Right hindlimb (tissue), 1 donor: ENCODE measurements around the gene CNNM4.
"Not testable (repeated sequence)": the region's sequence is repeated elsewhere in the genome, so short reads cannot be mapped to it uniquely, and the experiment has no call there.

Experiments
- DNase-seq: peaks from one replicate; pipeline ENCODE4 v3.0.0-alpha.2; 2018

Gene CNNM4

GRCh38 chr2:96795076-96795475 lies 34.4 kb downstream of the CNNM4 start:
- no peak for DNase-seq

GRCh38 chr2:96796497-96796896 lies 35.8 kb downstream of the CNNM4 start:
- DNase-seq, result not testable (repeated sequence)

GRCh38 chr2:96797066-96797625 lies 36.4 kb downstream of the CNNM4 start:
- no peak for DNase-seq

GRCh38 chr2:96798733-96799622 lies 38.3 kb downstream of the CNNM4 start:
- no peak for DNase-seq

- DNase-seq, result no peak
Observed at GRCh38 chr2:96799623-96799935, 38.9 kb downstream of the CNNM4 start.

- no peak for DNase-seq
Observed at GRCh38 chr2:96800061-96801004, 39.6 kb downstream of the CNNM4 start.

GRCh38 chr2:96801005-96801785 lies 40.5 kb downstream of the CNNM4 start:
- DNase-seq, result peak; percentile 78

- DNase-seq, result no peak
Observed at GRCh38 chr2:96801786-96802595, 41.3 kb downstream of the CNNM4 start.

GRCh38 chr2:96802721-96803120 lies 42.0 kb downstream of the CNNM4 start:
- no peak for DNase-seq

- no peak for DNase-seq
Observed at GRCh38 chr2:96804986-96805385, 44.3 kb downstream of the CNNM4 start.

- not testable (repeated sequence) for DNase-seq
Observed at GRCh38 chr2:96805946-96806345, 45.2 kb downstream of the CNNM4 start.

GRCh38 chr2:96806468-96807126 lies 45.9 kb downstream of the CNNM4 start:
- DNase-seq, result no peak

GRCh38 chr2:96807127-96807471 lies 46.4 kb downstream of the CNNM4 start:
- no peak for DNase-seq

- no peak for DNase-seq
Observed at GRCh38 chr2:96808176-96808837, 47.6 kb downstream of the CNNM4 start.

- DNase-seq, result no peak
Observed at GRCh38 chr2:96809216-96809882, 48.6 kb downstream of the CNNM4 start.

- DNase-seq, result no peak
Observed at GRCh38 chr2:96809951-96810782, 49.5 kb downstream of the CNNM4 start.

- DNase-seq, result no peak
Observed at GRCh38 chr2:96810783-96811192, 50.1 kb downstream of the CNNM4 start.

- peak; percentile 86 for DNase-seq
Observed at GRCh38 chr2:96811917-96812316, 51.2 kb downstream of the CNNM4 start.

- DNase-seq, result no peak
Observed at GRCh38 chr2:96813656-96814055, 53.0 kb downstream of the CNNM4 start.
